Type B pancreatic cell (in vitro differentiated cells): ENCODE measurements around the gene KIAA1210. TPM values are rescaled to one million over a fixed set of nuclear protein-coding genes. Genes with fewer than 3 reads are reported as not detected.

Experiments
- DNase-seq: peaks from one replicate; pipeline ENCODE4 v3.0.0; 2021; ENCODE audit warnings: mixed read lengths; ENCODE audit not compliant: unreplicated experiment; ENCODE audit errors: extremely low spot score
- H3K27ac Mint-ChIP-seq: 2 replicates; pipeline ENCODE4 v1.8.0; 2021; ENCODE audit warnings: mild to moderate bottlenecking, mixed read lengths
- H3K27me3 Mint-ChIP-seq: 2 replicates; pipeline ENCODE4 v1.8.0; 2021; ENCODE audit warnings: mixed read lengths
- H3K36me3 Mint-ChIP-seq: 2 replicates; pipeline ENCODE4 v1.8.0; 2021; ENCODE audit warnings: mixed read lengths
- H3K4me1 Mint-ChIP-seq: one replicate; pipeline ENCODE4 v1.8.0; 2021; ENCODE audit warnings: mixed read lengths; ENCODE audit not compliant: unreplicated experiment
- H3K4me3 Mint-ChIP-seq: 2 replicates; pipeline ENCODE4 v1.8.0; 2021; ENCODE audit warnings: mild to moderate bottlenecking, mixed read lengths
- H3K9me3 Mint-ChIP-seq: 2 replicates; pipeline ENCODE4 v1.8.0; 2021; ENCODE audit warnings: mixed read lengths
- total RNA-seq: library from RNA; stranded (reverse); gene quantifications from 2 replicates; pipeline ENCODE4 v1.2.1, GENCODE V29; 2021; ENCODE audit warnings: low replicate concordance
- TF ChIP-seq, protein P1 (sequence below): fragments of 200-600 bp; sonication (generic); conservative IDR thresholded peaks from 2 replicates; pipeline ENCODE4 v1.5.0; 2021; ENCODE audit warnings: antibody characterized with exemption, mild to moderate bottlenecking

The KIAA1210 gene
- total RNA-seq, 1 donor from 2014 or later: not detected

DNA sequence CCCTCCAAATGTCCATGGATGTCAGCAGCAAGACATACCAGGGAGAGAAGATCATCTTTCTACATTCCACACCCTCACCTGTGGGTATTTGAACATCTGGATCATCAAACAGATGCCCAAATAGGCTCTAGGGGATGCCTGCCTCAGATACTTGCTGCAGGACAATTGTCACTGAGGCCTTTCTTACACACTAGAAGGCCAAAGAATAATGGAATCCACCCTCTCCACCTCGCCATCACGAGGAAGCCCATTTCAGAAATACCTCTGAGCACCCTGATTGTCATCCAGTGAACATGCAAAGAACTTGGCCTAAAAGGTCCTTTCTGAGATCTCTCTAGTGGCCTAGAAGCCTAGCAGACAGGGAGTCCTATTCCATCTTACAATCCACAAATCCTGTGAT lies 6.9 kb upstream of the KIAA1210 start:
- H3K27ac Mint-ChIP-seq: no peak overlapping the region
- DNase-seq: no peak
- no peaks in the 10 kb centered on the region for H3K4me1 Mint-ChIP-seq
- H3K36me3 Mint-ChIP-seq: no peaks in the 10 kb centered on the region
- H3K4me3 Mint-ChIP-seq: no peak overlapping the region
- TF ChIP-seq, protein P1, sequence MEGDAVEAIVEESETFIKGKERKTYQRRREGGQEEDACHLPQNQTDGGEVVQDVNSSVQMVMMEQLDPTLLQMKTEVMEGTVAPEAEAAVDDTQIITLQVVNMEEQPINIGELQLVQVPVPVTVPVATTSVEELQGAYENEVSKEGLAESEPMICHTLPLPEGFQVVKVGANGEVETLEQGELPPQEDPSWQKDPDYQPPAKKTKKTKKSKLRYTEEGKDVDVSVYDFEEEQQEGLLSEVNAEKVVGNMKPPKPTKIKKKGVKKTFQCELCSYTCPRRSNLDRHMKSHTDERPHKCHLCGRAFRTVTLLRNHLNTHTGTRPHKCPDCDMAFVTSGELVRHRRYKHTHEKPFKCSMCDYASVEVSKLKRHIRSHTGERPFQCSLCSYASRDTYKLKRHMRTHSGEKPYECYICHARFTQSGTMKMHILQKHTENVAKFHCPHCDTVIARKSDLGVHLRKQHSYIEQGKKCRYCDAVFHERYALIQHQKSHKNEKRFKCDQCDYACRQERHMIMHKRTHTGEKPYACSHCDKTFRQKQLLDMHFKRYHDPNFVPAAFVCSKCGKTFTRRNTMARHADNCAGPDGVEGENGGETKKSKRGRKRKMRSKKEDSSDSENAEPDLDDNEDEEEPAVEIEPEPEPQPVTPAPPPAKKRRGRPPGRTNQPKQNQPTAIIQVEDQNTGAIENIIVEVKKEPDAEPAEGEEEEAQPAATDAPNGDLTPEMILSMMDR: no peak
- no peaks in the 10 kb centered on the region for H3K9me3 Mint-ChIP-seq
- H3K27me3 Mint-ChIP-seq: no peaks in the 10 kb centered on the region

DNA sequence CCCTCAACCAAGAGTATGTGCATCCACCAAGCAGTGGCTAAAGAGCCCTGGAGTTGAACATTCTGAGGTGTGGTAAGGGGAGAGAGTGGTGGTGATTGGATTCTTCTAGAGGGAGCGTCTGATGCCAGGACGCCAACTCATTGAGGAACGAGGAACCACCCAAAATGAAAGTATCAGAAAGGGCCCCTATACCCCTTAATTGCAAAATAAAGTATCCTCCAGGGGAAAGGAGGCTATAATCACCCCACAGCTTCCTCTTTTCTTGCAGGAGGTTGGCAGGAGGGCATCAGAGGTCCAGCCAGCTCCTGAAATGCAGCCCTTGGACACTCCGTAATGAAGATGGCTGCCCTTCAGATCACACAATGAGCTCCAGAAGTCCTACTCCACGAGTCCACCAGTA lies 5.3 kb upstream of the KIAA1210 start:
- Mint-ChIP-seq H3K36me3 (no peaks in the 10 kb centered on the region), H3K27ac (no peak overlapping the region), H3K27me3 (no peaks in the 10 kb centered on the region), H3K4me3 (no peak overlapping the region), H3K4me1 (no peaks in the 10 kb centered on the region), H3K9me3 (no peaks in the 10 kb centered on the region)
- DNase-seq: no peak
- TF ChIP-seq, protein P1: no peak

- no peaks in the 10 kb centered on the region for H3K4me1 Mint-ChIP-seq
- H3K27ac Mint-ChIP-seq: no peak overlapping the region
- no peaks in the 10 kb centered on the region for H3K9me3 Mint-ChIP-seq
- H3K36me3 Mint-ChIP-seq: no peaks in the 10 kb centered on the region
- no peaks in the 10 kb centered on the region for H3K27me3 Mint-ChIP-seq
- no peak overlapping the region for H3K4me3 Mint-ChIP-seq
- DNase-seq: no peak
- TF ChIP-seq, protein P1: no peak
Measured at GRCh38 chrX:119132316-119132715, 4.7 kb upstream of the KIAA1210 start.

DNA sequence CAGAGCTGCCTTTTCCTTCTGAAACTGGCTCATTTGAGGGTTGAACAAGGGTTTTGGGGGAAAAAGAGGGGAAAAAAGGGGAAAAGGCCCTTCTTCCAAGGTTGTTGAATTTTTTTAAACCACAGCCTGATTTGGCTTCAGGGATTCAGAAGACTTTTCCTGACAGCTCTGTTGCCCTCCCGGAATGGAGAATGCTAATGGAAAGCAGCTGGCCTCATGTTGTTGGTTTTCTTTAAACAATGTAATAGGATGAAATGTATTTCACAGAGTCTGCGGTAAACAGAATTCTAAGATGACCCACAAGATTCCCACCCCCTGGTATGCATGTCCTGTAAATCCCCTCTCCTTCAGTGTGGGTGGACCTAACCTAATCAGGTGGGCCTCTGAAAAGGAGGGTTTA lies 3.3 kb upstream of the KIAA1210 start:
- DNase-seq: no peak
- Mint-ChIP-seq H3K27ac (no peak overlapping the region), H3K36me3 (no peaks in the 10 kb centered on the region)

DNA sequence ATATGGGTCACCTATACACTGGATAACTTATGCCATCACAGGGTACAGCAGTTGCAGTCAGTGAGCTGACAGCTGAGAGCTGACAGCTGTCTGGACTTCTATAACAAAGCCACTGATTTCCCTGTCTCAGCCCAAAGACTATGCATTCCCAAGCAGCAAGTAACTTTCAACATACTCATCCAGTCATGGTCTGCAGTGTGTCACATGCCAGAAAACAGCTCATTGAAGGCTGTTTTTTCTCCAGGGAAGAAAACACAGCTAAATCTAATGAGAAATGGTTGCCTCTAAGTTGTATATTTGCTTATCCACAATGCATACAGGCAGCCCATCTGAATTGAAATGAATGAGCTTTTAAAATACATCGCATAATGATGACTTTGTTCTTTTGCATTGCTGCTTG lies 6.3 kb downstream of the KIAA1210 start:
- H3K27me3 Mint-ChIP-seq: peaks cover 6% of the 10 kb centered on the region
- no peaks in the 10 kb centered on the region for H3K4me1 Mint-ChIP-seq
- TF ChIP-seq, protein P1: no peak
- H3K27ac Mint-ChIP-seq: no peak overlapping the region
- DNase-seq: no peak
- H3K4me3 Mint-ChIP-seq: no peak overlapping the region
- H3K9me3 Mint-ChIP-seq: no peaks in the 10 kb centered on the region
- no peaks in the 10 kb centered on the region for H3K36me3 Mint-ChIP-seq

More for the DNA sequence above, 3.3 kb upstream of the KIAA1210 start:
- Mint-ChIP-seq H3K4me1 (no peaks in the 10 kb centered on the region), H3K4me3 (no peak overlapping the region), H3K27me3 (no peaks in the 10 kb centered on the region), H3K9me3 (no peaks in the 10 kb centered on the region)
- TF ChIP-seq, protein P1: no peak
